T-helper 9 cell (primary cell): ENCODE measurements around the gene ECE1.
A peak's percentile ranks its signal among the peaks of the same experiment; 100 is the strongest.
"Not testable (repeated sequence)": the region's sequence is repeated elsewhere in the genome, so short reads cannot be mapped to it uniquely, and the experiment has no call there.

Experiments used
- DNase-seq: peaks from one replicate; pipeline ENCODE4 v3.0.0-alpha.2; 2020

ECE1 gene

GRCh38 chr1:21290546-21290944 lies 282 bp upstream of the ECE1 start:
- no peak for DNase-seq

GRCh38 chr1:21289127-21289526 lies 1.1 kb downstream of the ECE1 start:
- no peak for DNase-seq

GRCh38 chr1:21287905-21288514 lies 2.3 kb downstream of the ECE1 start:
- no peak for DNase-seq

GRCh38 chr1:21285386-21285785 lies 4.9 kb downstream of the ECE1 start:
- DNase-seq, result not testable (repeated sequence)

DNA sequence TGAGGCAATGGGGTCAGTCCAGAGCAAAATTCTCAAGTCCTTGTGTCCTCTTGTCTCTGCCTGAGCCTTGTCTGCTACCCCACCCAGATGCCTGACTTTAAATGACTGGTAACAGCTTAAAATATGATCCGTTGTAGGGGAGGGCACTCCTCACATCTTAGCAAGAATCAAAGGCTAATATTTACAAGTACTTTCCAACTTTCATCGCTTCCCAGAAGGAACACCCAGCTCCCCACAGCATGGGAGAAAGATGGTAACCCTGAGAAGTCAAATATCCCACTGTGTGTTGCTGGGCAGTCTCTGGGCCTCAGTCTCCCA lies 5.2 kb downstream of the ECE1 start:
- DNase-seq, result no peak

DNA sequence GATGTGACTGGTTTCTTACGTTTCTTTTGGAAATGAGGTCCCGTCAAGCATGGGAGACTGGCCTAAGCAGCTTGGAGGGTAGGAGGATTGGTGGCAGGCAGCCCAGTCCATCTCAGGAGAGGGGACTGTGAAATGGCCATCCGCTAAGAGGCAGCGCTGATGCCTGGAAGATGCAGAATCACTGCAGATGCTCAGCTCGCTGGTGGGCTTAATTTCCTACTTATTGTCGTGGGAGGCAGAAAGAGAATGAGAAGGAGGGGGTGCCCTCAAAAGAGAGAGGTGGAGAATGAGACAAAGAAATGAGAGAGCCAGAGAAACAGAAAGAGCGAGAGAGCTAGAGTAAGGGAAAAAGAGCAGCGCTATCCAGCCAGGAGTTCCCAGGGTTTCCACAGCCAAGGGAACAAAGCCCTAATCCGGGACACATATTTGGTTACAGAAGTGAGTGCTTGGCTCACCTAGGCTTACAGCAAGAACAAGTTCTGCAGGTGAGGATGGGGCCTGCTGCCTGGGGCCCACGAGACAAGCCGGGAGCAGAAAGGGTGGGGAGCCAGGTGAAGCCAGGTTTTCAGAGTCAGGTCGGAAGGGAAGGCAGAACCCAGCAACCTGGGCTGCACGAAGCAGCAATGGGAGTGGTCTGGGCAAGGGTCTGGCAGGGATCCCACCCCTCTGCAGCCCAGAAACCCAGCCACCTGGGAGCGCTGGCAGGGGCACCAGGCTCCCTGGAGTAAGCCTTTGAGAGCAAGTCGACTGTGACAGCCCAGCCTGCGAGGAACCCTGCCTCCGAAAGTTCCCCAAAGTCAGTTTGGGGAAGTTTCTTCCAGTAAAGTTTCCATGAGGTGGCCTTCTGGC lies 5.8 kb downstream of the ECE1 start:
- DNase-seq, result no peak

DNA sequence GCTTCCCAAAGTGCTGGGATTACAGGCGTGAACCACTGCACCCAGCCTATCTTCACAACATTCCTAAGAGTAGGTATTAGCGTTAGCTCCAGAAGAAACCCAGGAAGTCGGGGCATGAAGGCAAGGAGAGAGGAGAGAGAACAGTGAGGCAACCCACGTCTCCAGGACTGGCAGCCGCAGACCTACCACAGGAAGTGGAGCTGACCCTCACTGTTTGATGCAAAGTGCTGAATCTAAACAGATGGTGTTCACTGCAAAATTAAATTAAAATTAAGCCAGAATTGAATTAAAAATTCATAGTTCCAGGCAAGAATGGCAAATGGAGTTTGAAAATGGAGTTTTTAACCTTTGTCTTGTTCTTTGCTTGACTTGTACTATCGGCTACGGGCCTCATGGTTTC lies 6.7 kb downstream of the ECE1 start:
- no peak for DNase-seq

DNA sequence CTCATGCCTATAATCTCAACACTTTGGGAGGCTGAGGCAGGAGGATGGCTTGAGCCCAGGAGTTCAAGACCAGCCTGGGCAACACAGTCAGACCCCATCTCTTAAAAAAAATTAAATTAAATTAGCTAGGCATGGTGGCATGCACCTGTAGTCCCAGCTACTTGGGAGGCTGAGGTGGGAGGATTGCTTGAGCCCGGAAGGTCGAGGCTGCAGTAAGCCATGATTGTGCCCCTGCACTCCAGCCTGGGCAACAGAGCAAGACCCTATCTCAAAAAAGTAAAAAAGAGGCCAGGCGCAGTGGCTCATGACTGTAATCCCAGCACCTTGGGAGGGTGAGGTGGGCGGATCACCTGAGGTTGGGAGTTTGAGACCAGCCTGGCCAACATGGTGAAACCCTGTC lies 8.2 kb downstream of the ECE1 start:
- not testable (repeated sequence) for DNase-seq

- DNase-seq, result no peak
Observed at GRCh38 chr1:21280482-21280881, 9.8 kb downstream of the ECE1 start.

DNA sequence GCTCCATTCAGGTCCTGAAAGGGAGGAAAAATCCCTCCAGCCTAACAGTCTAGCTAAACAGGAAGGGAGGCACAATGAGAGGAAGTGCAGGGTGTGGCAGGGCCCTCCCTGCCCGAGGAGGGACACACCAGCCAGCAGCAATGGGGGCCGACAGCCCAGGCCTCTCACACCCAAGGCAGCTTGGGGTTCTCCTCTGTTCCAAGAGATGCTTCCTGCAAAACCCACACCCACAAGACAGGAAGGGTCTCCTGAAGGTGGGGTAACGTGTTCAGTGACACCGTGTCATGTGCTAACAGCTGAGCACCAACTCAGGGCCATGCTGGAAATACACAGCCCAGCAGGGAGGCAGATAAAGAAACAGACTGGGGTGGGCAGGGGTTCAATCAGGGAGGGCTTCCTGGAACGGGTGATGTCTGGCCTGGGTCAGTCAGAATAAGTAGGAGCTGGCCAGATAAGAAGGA lies 10.2 kb downstream of the ECE1 start:
- DNase-seq, result no peak

DNA sequence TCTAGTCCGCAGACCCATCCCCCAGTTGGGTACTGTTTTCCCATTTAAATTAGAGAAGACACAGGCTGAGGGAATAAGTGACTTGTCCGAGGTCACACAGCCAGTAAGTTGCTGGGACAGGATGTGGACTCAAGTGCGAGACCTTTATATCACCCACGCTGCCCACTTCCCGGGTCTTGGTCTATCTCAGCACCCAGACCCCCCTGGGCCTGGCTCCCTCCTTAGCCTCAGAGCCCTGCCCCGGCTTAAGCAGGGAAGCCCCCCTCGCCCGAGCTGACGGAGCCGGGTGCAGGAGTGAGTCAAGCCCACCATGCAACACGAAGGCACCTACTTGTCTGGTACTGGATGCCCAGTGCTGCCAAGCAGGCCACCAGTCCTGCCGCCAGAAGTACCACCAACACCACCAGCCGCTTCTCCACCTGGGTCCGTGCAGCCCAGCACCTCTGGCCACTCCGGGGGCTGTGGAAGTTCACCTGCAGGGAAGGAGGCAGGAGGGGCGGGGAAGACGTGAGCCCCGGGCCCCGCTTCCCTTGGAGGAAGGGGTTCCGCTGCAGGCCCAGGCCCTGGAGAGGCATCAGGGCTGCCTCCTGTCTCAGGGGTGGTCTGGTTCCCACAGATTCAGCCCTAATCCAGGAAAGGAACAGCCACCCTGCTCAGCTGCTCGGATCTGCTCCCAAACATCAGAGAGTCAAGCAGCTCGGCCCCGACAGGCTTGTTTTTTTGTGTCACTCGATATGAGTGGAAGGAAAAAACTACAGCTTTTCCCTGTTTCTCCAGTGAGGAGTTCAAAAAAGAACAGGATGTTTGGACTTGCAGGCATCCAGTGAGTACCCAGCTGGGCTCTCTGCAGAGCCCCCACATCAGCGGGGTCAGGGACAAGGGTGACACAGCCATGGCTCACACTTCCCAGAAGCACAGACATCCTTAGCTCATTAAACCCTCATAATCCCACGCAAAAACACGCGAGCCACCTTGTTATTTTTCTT lies 11.1 kb downstream of the ECE1 start:
- no peak for DNase-seq

DNA sequence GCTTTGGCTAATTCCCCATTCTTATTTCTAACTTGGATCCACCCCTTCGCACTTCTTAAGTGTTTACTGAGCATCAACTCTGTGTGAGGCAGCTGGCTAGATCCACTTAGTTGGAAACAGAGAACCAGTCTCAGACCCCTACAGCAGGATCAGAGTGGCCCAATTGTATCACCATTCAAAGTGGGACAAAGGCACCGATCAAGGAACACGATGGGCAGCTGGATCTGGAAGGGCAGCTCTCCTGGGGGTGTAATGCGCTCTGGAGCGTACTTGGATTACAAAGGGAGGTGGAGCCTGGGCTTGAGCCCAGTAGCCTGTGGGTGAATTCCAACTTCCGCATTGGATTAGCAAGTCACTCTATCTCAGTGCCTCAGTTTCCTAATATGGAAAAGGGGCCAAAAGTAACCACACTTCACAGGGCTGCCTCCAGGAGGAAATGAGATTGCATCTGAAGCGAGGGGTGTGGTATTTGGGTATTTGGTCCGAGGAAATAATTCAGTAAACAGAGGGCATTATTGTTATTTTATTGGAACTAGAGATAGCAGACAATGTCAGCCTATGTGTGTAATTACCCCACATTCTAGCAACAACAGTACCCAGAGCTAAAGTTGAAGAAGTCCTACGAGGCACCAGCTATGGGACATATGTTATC lies 11.9 kb downstream of the ECE1 start:
- DNase-seq, result no peak

- no peak for DNase-seq
Observed at GRCh38 chr1:21277180-21277579, 13.1 kb downstream of the ECE1 start.

DNA sequence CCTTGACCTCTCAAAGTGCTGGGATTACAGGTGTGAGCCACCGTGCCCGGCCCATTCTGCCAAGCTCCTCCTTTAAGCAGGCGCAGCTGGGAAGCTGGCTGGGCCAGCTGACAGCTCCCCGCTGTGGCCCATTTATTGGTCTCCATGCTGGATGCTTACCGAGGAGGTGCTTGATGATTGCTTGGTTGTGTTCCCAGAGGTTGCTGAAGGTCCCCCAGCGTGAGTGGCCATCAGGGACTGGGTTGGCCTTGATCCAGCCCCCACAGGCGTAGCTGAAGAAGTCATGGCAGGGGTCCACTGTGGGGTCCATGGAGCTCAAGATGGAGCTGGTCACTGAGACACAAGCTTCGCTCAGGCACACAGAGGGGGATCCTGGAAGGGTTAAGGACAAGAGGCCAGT lies 17.7 kb downstream of the ECE1 start:
- DNase-seq, result no peak

GRCh38 chr1:21271550-21271949 lies 18.7 kb downstream of the ECE1 start:
- no peak for DNase-seq

DNA sequence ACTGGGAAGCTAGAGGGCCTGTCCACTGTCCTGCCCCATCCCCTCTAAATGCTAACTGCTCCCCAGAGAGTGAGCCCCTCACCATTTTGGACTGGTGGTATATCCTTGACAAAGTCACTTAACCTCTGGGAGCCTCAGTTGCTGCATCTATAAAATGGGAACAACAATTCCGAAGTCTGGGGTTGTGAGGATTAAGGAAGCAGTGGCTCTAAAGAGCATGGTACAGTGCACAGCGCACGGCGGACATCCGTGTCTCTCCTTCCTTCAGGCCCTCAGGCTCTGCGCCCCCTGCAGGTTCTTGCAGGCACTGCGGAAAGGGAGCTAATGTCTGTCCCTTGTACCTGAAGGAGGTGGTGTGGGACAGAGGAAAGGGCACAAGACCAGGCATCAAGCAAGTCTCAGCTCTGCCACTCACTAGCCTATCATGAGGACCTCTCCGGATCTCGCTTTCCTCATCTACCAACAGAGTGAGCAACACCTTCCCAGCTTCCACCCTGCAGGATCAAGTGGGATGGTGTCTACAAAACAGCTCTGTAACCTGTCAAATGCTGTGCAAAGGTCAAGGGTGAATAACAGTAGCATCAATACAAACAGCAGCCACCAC lies 20.1 kb downstream of the ECE1 start:
- DNase-seq, result peak; percentile 86

- no peak for DNase-seq
Observed at GRCh38 chr1:21269461-21270085, 20.7 kb downstream of the ECE1 start.

DNA sequence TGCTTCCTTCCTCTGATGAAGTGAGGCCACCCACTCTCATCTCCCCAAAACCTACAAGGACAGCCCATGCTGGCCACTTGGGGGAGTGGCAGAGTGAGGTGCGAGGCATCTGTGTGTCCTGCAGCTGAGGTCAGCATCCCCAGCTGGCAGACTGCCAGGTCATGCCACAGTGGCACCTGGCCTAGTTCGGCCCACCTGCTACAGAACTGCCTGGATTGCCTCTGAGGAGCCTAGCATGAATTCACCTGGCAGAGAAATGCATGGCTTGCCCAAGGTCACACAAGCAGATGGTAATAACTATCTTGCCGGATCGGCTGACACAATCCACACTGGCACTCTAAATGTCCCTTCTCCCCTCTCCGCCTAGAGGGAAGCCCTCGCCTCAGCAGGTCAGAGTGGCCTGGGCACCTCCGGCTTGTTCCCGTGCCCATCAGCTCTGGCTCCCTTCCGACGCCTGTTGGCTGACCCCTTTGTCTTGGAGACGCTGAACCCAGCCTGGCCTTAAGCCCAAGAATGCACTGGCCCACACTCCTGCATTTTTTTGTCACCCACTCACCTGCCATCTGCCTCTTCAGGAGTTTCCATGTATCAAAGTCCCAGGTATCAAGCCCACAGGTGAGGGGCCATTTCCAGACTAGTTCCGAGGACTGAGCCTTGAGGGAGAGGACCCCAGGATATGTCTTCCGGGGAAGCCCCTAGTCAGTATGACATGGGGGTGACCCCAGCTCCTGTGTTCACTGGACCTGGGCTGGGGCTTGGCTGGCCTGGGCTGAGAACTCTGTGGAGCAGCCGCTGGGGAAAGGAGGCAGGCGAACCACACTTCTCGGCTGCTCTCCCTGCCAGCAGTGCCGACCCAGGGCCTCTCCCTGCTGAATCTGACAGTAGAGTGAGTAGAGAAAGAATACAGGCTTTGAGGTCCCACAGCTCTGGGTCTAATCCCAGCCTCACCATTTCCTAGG lies 21.7 kb downstream of the ECE1 start:
- DNase-seq, result no peak

- no peak for DNase-seq
Observed at GRCh38 chr1:21267191-21268077, 22.8 kb downstream of the ECE1 start.
